A673 (cell line): ENCODE data around the gene RTN4.

Experiments used
- CTCF ChIP-seq: fragments of 300-800, 200-600 bp; sonication (generic); conservative IDR thresholded peaks from 2 replicates; pipeline ENCODE4 v1.5.1; 2017; ENCODE audit warnings: low read depth, mild to moderate bottlenecking, antibody characterized with exemption, low read length, moderate library complexity, mixed read lengths
- EZH2 ChIP-seq: fragments of 200-600 bp; sonication (generic); IDR thresholded peaks from 2 replicates; pipeline ENCODE4 v1.6.1; 2017; ENCODE audit warnings: borderline replicate concordance, low read depth, mild to moderate bottlenecking, mixed read lengths, antibody characterized with exemption, low read length; ENCODE audit not compliant: poor library complexity, severe bottlenecking

- TF ChIP-seq CTCF (no peak), EZH2 (no peak)
Observed at GRCh38 chr2:55009277-55010060, 40.8 kb downstream of the RTN4 start.
